Measurements from ENCODE around the gene PDGFC.

The PDGFC gene

GRCh38 chr4:156786713-156787112, 184.9 kb downstream of the PDGFC start:
- Mint-ChIP-seq H3K9me3 (peaks cover 6% of the 10 kb centered on the region), H3K27ac (no peak overlapping the region)

GRCh38 chr4:156784970-156785369, 186.6 kb downstream of the PDGFC start:
- no peaks in the 10 kb centered on the region for H3K4me1 Mint-ChIP-seq (ENCODE audit: low read depth)
- H3K27me3 Mint-ChIP-seq, result no peaks in the 10 kb centered on the region
- H3K27ac Mint-ChIP-seq, result no peak overlapping the region
- no peaks in the 10 kb centered on the region for H3K36me3 Mint-ChIP-seq (ENCODE audit: low read depth)
- H3K9me3 Mint-ChIP-seq, result peaks cover 6% of the 10 kb centered on the region
- H3K4me3 Mint-ChIP-seq, result no peak overlapping the region

More at GRCh38 chr4:156786713-156787112, 184.9 kb downstream of the PDGFC start:
- Mint-ChIP-seq H3K27me3 (no peaks in the 10 kb centered on the region), H3K4me1 (ENCODE audit: low read depth) (no peaks in the 10 kb centered on the region), H3K4me3 (no peak overlapping the region), H3K36me3 (ENCODE audit: low read depth) (no peaks in the 10 kb centered on the region)

- Mint-ChIP-seq H3K4me1 (ENCODE audit: low read depth) (no peaks in the 10 kb centered on the region), H3K27ac (no peak overlapping the region), H3K9me3 (peaks cover 9% of the 10 kb centered on the region), H3K36me3 (ENCODE audit: low read depth) (no peaks in the 10 kb centered on the region), H3K4me3 (no peak overlapping the region), H3K27me3 (no peaks in the 10 kb centered on the region)
Measured at GRCh38 chr4:156783966-156784365, 187.6 kb downstream of the PDGFC start.

- Mint-ChIP-seq H3K27me3 (no peaks in the 10 kb centered on the region), H3K27ac (no peak overlapping the region), H3K4me3 (no peak overlapping the region), H3K36me3 (ENCODE audit: low read depth) (no peaks in the 10 kb centered on the region), H3K9me3 (peaks cover 10% of the 10 kb centered on the region), H3K4me1 (ENCODE audit: low read depth) (no peaks in the 10 kb centered on the region)
Measured at GRCh38 chr4:156782491-156782890, 189.1 kb downstream of the PDGFC start.

- H3K9me3 Mint-ChIP-seq, result peaks cover 10% of the 10 kb centered on the region
- H3K36me3 Mint-ChIP-seq (ENCODE audit: low read depth), result no peaks in the 10 kb centered on the region
- no peaks in the 10 kb centered on the region for H3K4me1 Mint-ChIP-seq (ENCODE audit: low read depth)
- no peaks in the 10 kb centered on the region for H3K27me3 Mint-ChIP-seq
- H3K27ac Mint-ChIP-seq, result no peak overlapping the region
- no peak overlapping the region for H3K4me3 Mint-ChIP-seq
Measured at GRCh38 chr4:156781852-156782251, 189.7 kb downstream of the PDGFC start.

- no peaks in the 10 kb centered on the region for H3K36me3 Mint-ChIP-seq (ENCODE audit: low read depth)
Measured at GRCh38 chr4:156779774-156780173, 191.8 kb downstream of the PDGFC start.

GRCh38 chr4:156779042-156779441, 192.6 kb downstream of the PDGFC start:
- no peaks in the 10 kb centered on the region for H3K4me1 Mint-ChIP-seq (ENCODE audit: low read depth)
- no peaks in the 10 kb centered on the region for H3K36me3 Mint-ChIP-seq (ENCODE audit: low read depth)
- H3K27me3 Mint-ChIP-seq, result no peaks in the 10 kb centered on the region
- no peak overlapping the region for H3K27ac Mint-ChIP-seq
- no peak overlapping the region for H3K4me3 Mint-ChIP-seq
- peaks cover 10% of the 10 kb centered on the region for H3K9me3 Mint-ChIP-seq

More at GRCh38 chr4:156779774-156780173, 191.8 kb downstream of the PDGFC start:
- Mint-ChIP-seq H3K4me3 (no peak overlapping the region), H3K27me3 (no peaks in the 10 kb centered on the region), H3K9me3 (peaks cover 10% of the 10 kb centered on the region), H3K27ac (no peak overlapping the region), H3K4me1 (ENCODE audit: low read depth) (no peaks in the 10 kb centered on the region)

GRCh38 chr4:156778606-156779005, 193.0 kb downstream of the PDGFC start:
- H3K36me3 Mint-ChIP-seq (ENCODE audit: low read depth), result no peaks in the 10 kb centered on the region
- H3K27ac Mint-ChIP-seq, result no peak overlapping the region
- H3K4me1 Mint-ChIP-seq (ENCODE audit: low read depth), result no peaks in the 10 kb centered on the region
- H3K9me3 Mint-ChIP-seq, result peaks cover 6% of the 10 kb centered on the region
- no peak overlapping the region for H3K4me3 Mint-ChIP-seq
- no peaks in the 10 kb centered on the region for H3K27me3 Mint-ChIP-seq

- Mint-ChIP-seq H3K27ac (no peak overlapping the region), H3K4me3 (no peak overlapping the region)
Measured at GRCh38 chr4:156778093-156778492, 193.5 kb downstream of the PDGFC start.

GRCh38 chr4:156775813-156776212, 195.8 kb downstream of the PDGFC start:
- Mint-ChIP-seq H3K4me3 (no peak overlapping the region), H3K9me3 (peaks cover 4% of the 10 kb centered on the region), H3K27me3 (no peaks in the 10 kb centered on the region), H3K27ac (no peak overlapping the region), H3K4me1 (ENCODE audit: low read depth) (no peaks in the 10 kb centered on the region), H3K36me3 (ENCODE audit: low read depth) (no peaks in the 10 kb centered on the region)

More at GRCh38 chr4:156778093-156778492, 193.5 kb downstream of the PDGFC start:
- H3K36me3 Mint-ChIP-seq (ENCODE audit: low read depth), result no peaks in the 10 kb centered on the region
- H3K4me1 Mint-ChIP-seq (ENCODE audit: low read depth), result no peaks in the 10 kb centered on the region
- H3K9me3 Mint-ChIP-seq, result peaks cover 4% of the 10 kb centered on the region
- no peaks in the 10 kb centered on the region for H3K27me3 Mint-ChIP-seq

- Mint-ChIP-seq H3K27me3 (no peaks in the 10 kb centered on the region), H3K36me3 (ENCODE audit: low read depth) (no peaks in the 10 kb centered on the region), H3K9me3 (peaks cover 4% of the 10 kb centered on the region), H3K4me1 (ENCODE audit: low read depth) (no peaks in the 10 kb centered on the region), H3K27ac (no peak overlapping the region), H3K4me3 (no peak overlapping the region)
Measured at GRCh38 chr4:156774422-156774821, 197.2 kb downstream of the PDGFC start.

- Mint-ChIP-seq H3K27ac (no peak overlapping the region), H3K27me3 (no peaks in the 10 kb centered on the region), H3K4me3 (no peak overlapping the region), H3K9me3 (no peaks in the 10 kb centered on the region), H3K36me3 (ENCODE audit: low read depth) (no peaks in the 10 kb centered on the region), H3K4me1 (ENCODE audit: low read depth) (no peaks in the 10 kb centered on the region)
Measured at GRCh38 chr4:156773648-156774357, 197.8 kb downstream of the PDGFC start.

- H3K27ac Mint-ChIP-seq, result no peak overlapping the region
Measured at GRCh38 chr4:156771171-156771837, 200.3 kb downstream of the PDGFC start.

GRCh38 chr4:156770140-156770539, 201.5 kb downstream of the PDGFC start:
- Mint-ChIP-seq H3K27ac (no peak overlapping the region), H3K27me3 (no peaks in the 10 kb centered on the region), H3K9me3 (no peaks in the 10 kb centered on the region), H3K4me1 (ENCODE audit: low read depth) (no peaks in the 10 kb centered on the region), H3K4me3 (no peak overlapping the region), H3K36me3 (ENCODE audit: low read depth) (no peaks in the 10 kb centered on the region)

More at GRCh38 chr4:156771171-156771837, 200.3 kb downstream of the PDGFC start:
- Mint-ChIP-seq H3K36me3 (ENCODE audit: low read depth) (no peaks in the 10 kb centered on the region), H3K27me3 (no peaks in the 10 kb centered on the region), H3K4me1 (ENCODE audit: low read depth) (no peaks in the 10 kb centered on the region), H3K9me3 (no peaks in the 10 kb centered on the region), H3K4me3 (no peak overlapping the region)

- H3K27me3 Mint-ChIP-seq, result no peaks in the 10 kb centered on the region
Measured at GRCh38 chr4:156767911-156768415, 203.6 kb downstream of the PDGFC start.

More at GRCh38 chr4:156767911-156768415, 203.6 kb downstream of the PDGFC start:
- H3K4me1 Mint-ChIP-seq (ENCODE audit: low read depth), result no peaks in the 10 kb centered on the region
- H3K9me3 Mint-ChIP-seq, result no peaks in the 10 kb centered on the region
- H3K4me3 Mint-ChIP-seq, result no peak overlapping the region
- no peaks in the 10 kb centered on the region for H3K36me3 Mint-ChIP-seq (ENCODE audit: low read depth)
- H3K27ac Mint-ChIP-seq, result no peak overlapping the region
